Measurements from ENCODE around the gene DYSF. TPM values are rescaled to one million over a fixed set of nuclear protein-coding genes. Genes with fewer than 3 reads are reported as not detected.
A peak's percentile ranks its signal among the peaks of the same experiment; 100 is the strongest.

DYSF gene
- total RNA-seq, 4 donors from 2014 or later, result 2.8 to 14.9 (median 4.0) TPM

DNA sequence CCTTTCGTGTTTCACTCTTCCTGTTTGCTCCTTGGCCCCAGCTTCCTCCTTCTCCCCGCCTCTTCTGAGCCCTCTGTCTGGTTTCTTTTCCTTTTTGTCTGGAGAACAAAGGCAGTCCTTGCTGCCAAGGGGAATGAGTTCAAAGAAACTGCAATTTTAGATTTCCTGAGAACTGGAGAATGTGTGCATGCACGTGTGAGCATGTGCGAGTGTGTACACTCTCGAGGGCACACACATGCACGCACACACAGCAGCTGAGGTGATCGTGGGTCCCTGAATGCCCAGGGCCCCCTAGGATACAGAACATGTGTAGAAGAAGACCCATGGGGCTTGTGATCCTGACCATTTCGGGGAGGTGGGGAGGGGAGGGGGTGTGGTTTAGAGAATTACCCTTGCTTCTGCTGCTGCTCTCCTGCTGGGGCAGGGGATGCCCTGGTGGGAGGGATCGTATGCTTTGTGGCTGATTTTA, 151.8 kb downstream of the DYSF start:
- DNase-seq, result peak; percentile 3 to 18 (median 12)
- H3K36me3 ChIP-seq, result no peaks in the 10 kb centered on the region
- no peaks in the 10 kb centered on the region for H3K9me3 ChIP-seq
- H3K27me3 ChIP-seq, result no peaks in the 10 kb centered on the region
- no peak overlapping the region for H3K27ac ChIP-seq
- TF ChIP-seq POLR2A (IDR thresholded peaks at IDR 0.05) (no peak), CTCF (IDR thresholded peaks at IDR 0.05) (no peak)
- no peaks in the 10 kb centered on the region for H3K4me1 ChIP-seq
- H3K4me3 ChIP-seq, result no peak overlapping the region

DNA sequence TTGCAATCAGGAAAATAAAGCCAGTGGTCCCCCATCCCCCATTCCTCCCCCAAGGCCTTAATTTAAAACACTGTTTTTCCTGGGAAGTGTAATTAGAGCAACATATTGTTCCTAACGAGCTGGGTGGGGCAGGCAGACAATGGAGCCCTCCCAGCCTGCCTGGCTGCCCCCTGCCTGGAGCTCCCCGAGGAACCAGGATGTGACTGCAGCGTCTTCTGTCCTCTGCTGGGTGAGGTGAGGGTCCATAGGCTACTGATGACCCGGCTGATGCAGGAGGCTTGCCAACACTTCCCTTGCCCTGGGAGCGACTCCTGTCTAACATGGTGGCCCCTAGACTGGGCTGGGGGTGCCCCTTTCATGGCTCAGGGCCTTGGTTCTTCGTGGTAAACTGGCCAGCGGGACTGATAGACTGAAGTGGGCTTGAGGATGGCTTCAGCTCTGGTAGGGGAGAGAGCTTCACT, 152.4 kb downstream of the DYSF start:
- Histone ChIP-seq H3K4me3 (no peak overlapping the region), H3K27ac (no peak overlapping the region), H3K9me3 (no peaks in the 10 kb centered on the region), H3K4me1 (no peaks in the 10 kb centered on the region), H3K27me3 (no peaks in the 10 kb centered on the region), H3K36me3 (no peaks in the 10 kb centered on the region)
- no peak for TF ChIP-seq POLR2A (IDR thresholded peaks at IDR 0.05)
- DNase-seq, result peak in 2 of 3 donors; percentile 25 to 36

GRCh38 chr2:71606244-71606643, 152.9 kb downstream of the DYSF start:
- Histone ChIP-seq H3K9me3 (no peaks in the 10 kb centered on the region), H3K4me1 (no peaks in the 10 kb centered on the region), H3K4me3 (no peak overlapping the region), H3K27me3 (no peaks in the 10 kb centered on the region), H3K36me3 (no peaks in the 10 kb centered on the region), H3K27ac (no peak overlapping the region)
- DNase-seq, result peak; percentile 8 to 13 (median 12)
- no peak for TF ChIP-seq POLR2A (IDR thresholded peaks at IDR 0.05)
- no peak for TF ChIP-seq CTCF (IDR thresholded peaks at IDR 0.05)

GRCh38 chr2:71607151-71607889, 154.0 kb downstream of the DYSF start:
- DNase-seq, result peak; percentile 2 to 11 (median 7)
- H3K4me1 ChIP-seq, result no peaks in the 10 kb centered on the region
- no peak overlapping the region for H3K27ac ChIP-seq
- no peaks in the 10 kb centered on the region for H3K27me3 ChIP-seq
- no peak for TF ChIP-seq CTCF (IDR thresholded peaks at IDR 0.05)
- no peak for TF ChIP-seq POLR2A (IDR thresholded peaks at IDR 0.05)
- no peak overlapping the region for H3K4me3 ChIP-seq
- H3K36me3 ChIP-seq, result no peaks in the 10 kb centered on the region
- no peaks in the 10 kb centered on the region for H3K9me3 ChIP-seq

DNA sequence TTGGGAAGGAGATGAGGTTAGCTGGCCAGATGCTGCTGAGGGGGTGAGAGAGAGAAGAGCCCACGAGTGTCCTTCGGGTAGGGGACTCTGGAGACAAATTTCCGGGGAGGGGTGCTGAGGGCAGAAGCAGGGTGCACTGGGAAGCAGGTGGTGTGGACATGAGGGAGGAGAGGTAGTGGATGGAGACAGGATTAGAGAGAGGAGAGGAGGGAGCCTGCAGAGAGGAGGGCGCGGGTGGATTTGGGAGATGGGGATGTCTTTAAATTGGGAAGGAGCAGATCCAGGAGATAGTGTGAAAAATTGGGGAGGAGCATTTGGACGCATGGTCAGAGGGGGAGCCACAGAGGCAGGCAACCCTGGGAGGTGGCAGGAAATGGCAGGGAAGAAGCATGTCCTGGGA, 154.7 kb downstream of the DYSF start:
- no peaks in the 10 kb centered on the region for H3K9me3 ChIP-seq
- no peak overlapping the region for H3K4me3 ChIP-seq
- no peaks in the 10 kb centered on the region for H3K4me1 ChIP-seq
- H3K27me3 ChIP-seq, result no peaks in the 10 kb centered on the region
- H3K27ac ChIP-seq, result no peak overlapping the region
- no peak for TF ChIP-seq CTCF (IDR thresholded peaks at IDR 0.05)
- TF ChIP-seq POLR2A (IDR thresholded peaks at IDR 0.05), result no peak
- no peaks in the 10 kb centered on the region for H3K36me3 ChIP-seq
- peak in 2 of 3 donors; percentile 7 to 14 for DNase-seq

- Histone ChIP-seq H3K9me3 (no peaks in the 10 kb centered on the region), H3K36me3 (no peaks in the 10 kb centered on the region), H3K27me3 (no peaks in the 10 kb centered on the region), H3K27ac (no peak overlapping the region), H3K4me1 (no peaks in the 10 kb centered on the region), H3K4me3 (no peak overlapping the region)
- TF ChIP-seq CTCF (IDR thresholded peaks at IDR 0.05) (no peak), POLR2A (IDR thresholded peaks at IDR 0.05) (no peak)
- peak in 2 of 3 donors; percentile 13 to 15 for DNase-seq
Measured at GRCh38 chr2:71608441-71608840, 155.1 kb downstream of the DYSF start.

All from Peyer's patch (tissue), 4 donors.